Keratinocyte (primary cell): ENCODE data around the gene FBH1. TPM values are rescaled to one million over a fixed set of nuclear protein-coding genes. Genes with fewer than 3 reads are reported as not detected.
A peak's percentile ranks its signal among the peaks of the same experiment; 100 is the strongest.

ENCODE experiments used
- DNase-seq: peaks from one replicate; pipeline ENCODE4 v3.0.0-alpha.2; 2011; ENCODE audit warnings: low read depth, missing footprints, low spot score
- FAIRE-seq: peaks from 2 replicates; lab custom pipeline; 2011; peaks lifted over from hg19 to GRCh38; lab: Jason Lieb, UNC
- H2AFZ ChIP-seq: 2 replicates; pipeline ENCODE4 v1.6.0; 2012; ENCODE audit warnings: low read length, control low read depth, inconsistent platforms; ENCODE audit not compliant: control insufficient read depth
- H3K27ac ChIP-seq: 2 replicates; pipeline ENCODE4 v1.5.1; 2011; ENCODE audit warnings: low read length; ENCODE audit not compliant: control insufficient read depth, insufficient read depth
- H3K27me3 ChIP-seq: 3 replicates; pipeline ENCODE4 v1.6.0; 2011; ENCODE audit warnings: low read length; ENCODE audit not compliant: control insufficient read depth, insufficient read depth; ENCODE audit errors: extremely low read depth
- H3K36me3 ChIP-seq, 2 experiments: 2 replicates in 1 of 2; 3 replicates in 1 of 2; pipeline ENCODE4 v1.5.1; 2011; ENCODE audit warnings: low read length in 2 of 2, mild to moderate bottlenecking in 1 of 2; ENCODE audit not compliant: control insufficient read depth in 2 of 2, insufficient read depth in 2 of 2; ENCODE audit errors: extremely low read depth in 1 of 2
- H3K4me1 ChIP-seq: 3 replicates; pipeline ENCODE4 v1.5.1; 2011; ENCODE audit warnings: low read length; ENCODE audit not compliant: control insufficient read depth, insufficient read depth; ENCODE audit errors: extremely low read depth
- H3K4me2 ChIP-seq: 3 replicates; pipeline ENCODE4 v1.6.0; 2011; ENCODE audit warnings: low read depth, low read length; ENCODE audit not compliant: control insufficient read depth, insufficient read depth; ENCODE audit errors: extremely low read depth
- H3K4me3 ChIP-seq, 3 experiments: fragments of 200-600 bp in 1 of 3; sonication (generic) in 1 of 3; 2 replicates in 2 of 3; 3 replicates in 1 of 3; pipeline ENCODE4 v1.5.1; 2011 to 2016; ENCODE audit warnings: low read length in 3 of 3, mild to moderate bottlenecking in 3 of 3, control low read depth in 2 of 3, inconsistent platforms in 1 of 3, low read depth in 1 of 3, mixed read lengths in 1 of 3, mixed run types in 1 of 3, moderate library complexity in 1 of 3; ENCODE audit not compliant: control insufficient read depth in 2 of 3, insufficient read depth in 2 of 3; ENCODE audit errors: extremely low read depth in 1 of 3
- H3K79me2 ChIP-seq: 2 replicates; pipeline ENCODE4 v1.6.0; 2012; ENCODE audit warnings: low read length; ENCODE audit not compliant: control insufficient read depth, insufficient read depth
- H3K9ac ChIP-seq: 3 replicates; pipeline ENCODE4 v1.6.0; 2011; ENCODE audit warnings: low read length; ENCODE audit not compliant: control insufficient read depth, insufficient read depth; ENCODE audit errors: extremely low read depth
- H3K9me1 ChIP-seq: 3 replicates; pipeline ENCODE4 v1.6.0; 2011; ENCODE audit warnings: low read length; ENCODE audit not compliant: control insufficient read depth, insufficient read depth; ENCODE audit errors: extremely low read depth
- H3K9me3 ChIP-seq: 2 replicates; pipeline ENCODE4 v1.5.1; 2012; ENCODE audit warnings: low read depth, low read length; ENCODE audit not compliant: control insufficient read depth
- H4K20me1 ChIP-seq: 3 replicates; pipeline ENCODE4 v1.6.0; 2011; ENCODE audit warnings: low read length; ENCODE audit not compliant: control insufficient read depth, insufficient read depth; ENCODE audit errors: extremely low read depth
- CTCF ChIP-seq, 3 experiments: IDR thresholded peaks in 1 of 3; conservative IDR thresholded peaks in 1 of 3; optimal IDR thresholded peaks in 1 of 3; 2 replicates in 2 of 3; 3 replicates in 1 of 3; pipeline versions ENCODE3 to v1.5.1; 2011; ENCODE audit warnings: low read length in 3 of 3, mild to moderate bottlenecking in 3 of 3, moderate library complexity in 2 of 3, control low read depth in 1 of 3, inconsistent platforms in 1 of 3; ENCODE audit not compliant: insufficient read depth in 2 of 3; ENCODE audit errors: extremely low read depth in 1 of 3
- EZH2 ChIP-seq: IDR thresholded peaks from one replicate; pipeline ENCODE4 v1.6.1; 2012; ENCODE audit warnings: inconsistent platforms, mild to moderate bottlenecking, low read length, moderate library complexity
- dilution Hi-C: fragments of 300-500 bp; cut with MboI; formaldehyde crosslinking; loops from one replicate; pipeline ENCODE4 v1.7.0; 2020; ENCODE audit warnings: low sequenced_read_pairs; ENCODE audit not compliant: extremely low pct_ligation_motif_present
- polyA plus RNA-seq, 5 experiments: library from polyadenylated mRNA; depleted of rRNA in 3 of 5; stranded (reverse) in 3 of 5; stranded (forward) in 1 of 5; unstranded in 1 of 5; fragments of >200 nt; gene quantifications; 1 replicate in 1 of 5; 2 replicates in 3 of 5; 3 replicates in 1 of 5; pipeline versions ENCODE4 v1.2.1 to v1.2.3, GENCODE V29; 2011 to 2012; ENCODE audit warnings: missing spikeins in 2 of 5, low read depth in 1 of 5, low replicate concordance in 1 of 5

FBH1 gene
- polyA plus RNA-seq, 1 donor (not counting 4 experiments of a cell fraction or from before 2014, with no cell fraction given) = 61.8 TPM

- no peak for TF ChIP-seq CTCF (optimal IDR thresholded peaks at IDR 0.05 in 1 of 3, IDR thresholded peaks at IDR 0.05 in 1 of 3, conservative IDR thresholded peaks at IDR 0.05 in 1 of 3; ENCODE audit: extremely low read depth in 1 of 3, insufficient read depth in 2 of 3, low read length in 3 of 3)
- TF ChIP-seq EZH2 = no peak
- Histone ChIP-seq H3K27ac (peak overlapping the region; percentile 66), H3K27me3 (no peaks in the 10 kb centered on the region), H2AFZ (peak overlapping the region; percentile 43), H3K79me2 (no peaks in the 10 kb centered on the region), H3K9me3 (no peaks in the 10 kb centered on the region), H4K20me1 (no peaks in the 10 kb centered on the region), H3K36me3 (no peaks in the 10 kb centered on the region), H3K9me1 (no peaks in the 10 kb centered on the region), H3K4me1 (peaks cover 19% of the 10 kb centered on the region), H3K9ac (no peak overlapping the region), H3K4me2 (peak overlapping the region; percentile 73), H3K4me3 (no peak overlapping the region)
- dilution Hi-C loops = loop anchor here (25.0 kb wide), 1 partner anchor 136 kb away; the partner anchor contains the start of gene RBM17
- DNase-seq = peak; percentile 66
- FAIRE-seq = peak; percentile 29
These were observed 61.2 kb downstream of the FBH1 start for GRCh38 chr10:5951167-5951711.

- no peak overlapping the region for H2AFZ ChIP-seq
- FAIRE-seq (no peak), DNase-seq (no peak)
- H4K20me1 ChIP-seq = no peaks in the 10 kb centered on the region
- dilution Hi-C loops = loop anchor here (25.0 kb wide), 1 partner anchor 135 kb away; the partner anchor contains the start of gene RBM17
- H3K27me3 ChIP-seq = no peaks in the 10 kb centered on the region
- no peaks in the 10 kb centered on the region for H3K9me1 ChIP-seq
- no peaks in the 10 kb centered on the region for H3K79me2 ChIP-seq
- H3K4me1 ChIP-seq = peaks cover 18% of the 10 kb centered on the region
- no peak overlapping the region for H3K4me3 ChIP-seq
- H3K9ac ChIP-seq = no peak overlapping the region
- peak overlapping the region; percentile 66 for H3K27ac ChIP-seq
- no peak overlapping the region for H3K4me2 ChIP-seq
- H3K9me3 ChIP-seq = no peaks in the 10 kb centered on the region
- no peak for TF ChIP-seq CTCF (optimal IDR thresholded peaks at IDR 0.05 in 1 of 3, IDR thresholded peaks at IDR 0.05 in 1 of 3, conservative IDR thresholded peaks at IDR 0.05 in 1 of 3; ENCODE audit: extremely low read depth in 1 of 3, insufficient read depth in 2 of 3, low read length in 3 of 3)
- no peak for TF ChIP-seq EZH2
- no peaks in the 10 kb centered on the region for H3K36me3 ChIP-seq
These were observed 61.8 kb downstream of the FBH1 start for GRCh38 chr10:5951721-5952407.
